ENCODE results near the gene LRCOL1.

Gene LRCOL1

DNA sequence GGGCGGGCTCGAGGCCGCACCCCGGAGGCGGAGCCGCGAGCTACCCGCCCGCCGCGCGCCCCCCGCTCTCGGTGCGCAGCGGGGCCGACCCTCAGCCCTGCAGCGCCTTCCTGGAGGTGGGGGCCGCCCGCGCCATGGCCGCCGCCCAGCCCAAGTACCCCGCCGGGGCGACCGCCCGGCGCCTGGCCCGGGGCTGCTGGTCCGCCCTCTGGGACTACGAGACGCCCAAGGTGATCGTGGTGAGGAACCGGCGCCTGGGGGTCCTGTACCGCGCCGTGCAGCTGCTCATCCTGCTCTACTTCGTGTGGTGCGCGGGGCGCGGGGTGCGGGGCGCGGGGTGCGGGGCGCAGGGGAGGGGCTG lies 8.3 kb upstream of the LRCOL1 start, which contains the start of gene P2RX2:
P2RX2 (plus strand) TSS at position 94 of the 361 bp plus-strand sequence; CDS start at position 135, 41 bp downstream.
- DNase-seq, result no peak

DNA sequence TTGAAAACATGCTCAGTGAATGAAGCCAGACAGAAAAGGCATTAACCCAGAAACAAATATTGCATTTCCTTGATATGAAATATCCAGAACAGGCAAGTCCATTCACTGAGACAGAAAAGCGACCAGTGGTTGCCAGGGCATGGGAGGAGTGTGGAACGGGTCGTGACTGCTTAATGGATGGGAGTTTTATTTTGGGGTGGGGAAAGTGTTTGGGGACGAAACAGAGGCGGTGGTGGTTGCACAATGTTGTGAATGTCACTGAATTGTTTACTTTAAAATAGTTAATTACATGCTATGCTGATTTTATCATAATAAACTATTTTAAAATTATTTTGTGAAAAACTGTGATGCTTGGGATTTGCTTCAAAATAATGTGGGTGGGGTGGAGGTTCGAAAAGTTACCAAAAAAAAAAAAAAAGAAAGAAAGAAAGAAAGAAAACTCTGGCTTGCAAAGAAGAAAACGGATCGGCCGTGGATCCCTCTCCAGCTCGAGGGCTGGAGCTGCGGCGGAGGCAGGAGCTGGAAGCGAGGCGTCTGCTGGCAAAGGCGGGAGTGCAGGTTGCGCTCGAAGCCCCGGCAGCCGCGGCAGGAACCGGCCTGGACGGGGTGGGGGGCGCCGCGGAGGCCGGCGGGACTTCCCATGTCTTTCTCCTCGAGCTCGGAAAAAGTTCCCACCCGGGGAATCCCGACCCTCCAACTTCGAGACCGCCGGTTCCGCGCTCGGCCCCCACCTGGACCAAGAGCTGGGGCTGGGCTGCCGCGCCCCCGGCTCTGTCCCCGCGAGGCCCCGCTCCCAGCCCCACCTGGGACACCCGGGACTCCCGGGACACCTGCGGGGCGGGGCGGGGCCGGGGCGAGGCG lies 7.7 kb upstream of the LRCOL1 start:
- no peak for DNase-seq

DNA sequence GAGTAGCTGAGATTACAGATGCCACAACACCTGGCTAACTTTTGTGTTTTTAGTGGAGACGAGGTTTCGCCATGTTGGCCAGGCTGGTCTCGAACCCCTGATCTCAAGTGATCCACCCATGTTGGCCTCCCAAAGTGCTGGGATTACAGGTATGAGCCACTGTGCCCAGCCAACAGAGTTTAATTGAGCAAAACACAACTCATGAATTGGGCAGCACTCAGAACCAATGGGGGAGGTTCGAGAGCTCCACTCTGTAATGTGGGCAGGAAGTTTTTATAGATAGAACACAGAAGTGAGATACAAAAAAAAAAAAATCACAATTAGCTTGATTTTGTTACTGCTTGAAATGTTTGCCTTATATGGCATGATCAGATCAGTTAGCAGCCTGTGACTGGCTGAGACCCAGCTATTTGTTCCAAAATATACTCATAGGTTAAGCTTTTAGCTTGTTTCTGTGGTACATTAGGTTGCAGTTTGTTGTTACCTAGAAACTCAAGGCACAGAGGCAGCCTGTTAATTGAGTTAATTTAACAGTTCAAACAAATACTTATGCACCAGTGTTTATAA lies 6.8 kb upstream of the LRCOL1 start:
- DNase-seq, result no peak

DNA sequence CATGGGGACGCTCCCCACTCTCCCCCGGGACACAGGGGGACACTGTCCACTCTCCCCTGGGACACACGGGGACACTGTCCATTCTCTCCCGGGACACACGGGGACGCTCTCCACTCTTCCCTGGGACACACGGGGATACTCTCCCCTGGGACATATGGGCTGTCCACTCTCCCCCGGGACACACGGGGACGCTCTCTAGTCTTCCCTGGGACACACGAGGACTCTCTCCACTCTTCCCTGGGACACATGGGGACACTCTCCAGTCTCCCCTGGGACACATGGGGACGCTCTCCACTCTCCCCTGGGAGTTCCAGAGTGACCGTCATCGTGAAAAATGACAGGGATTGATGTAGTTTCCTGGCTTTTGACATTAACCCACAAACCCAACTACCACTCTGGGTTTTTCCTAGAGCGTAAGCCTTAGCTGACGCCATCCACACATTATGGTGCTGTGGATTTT lies 5.2 kb upstream of the LRCOL1 start:
- no peak for DNase-seq

DNA sequence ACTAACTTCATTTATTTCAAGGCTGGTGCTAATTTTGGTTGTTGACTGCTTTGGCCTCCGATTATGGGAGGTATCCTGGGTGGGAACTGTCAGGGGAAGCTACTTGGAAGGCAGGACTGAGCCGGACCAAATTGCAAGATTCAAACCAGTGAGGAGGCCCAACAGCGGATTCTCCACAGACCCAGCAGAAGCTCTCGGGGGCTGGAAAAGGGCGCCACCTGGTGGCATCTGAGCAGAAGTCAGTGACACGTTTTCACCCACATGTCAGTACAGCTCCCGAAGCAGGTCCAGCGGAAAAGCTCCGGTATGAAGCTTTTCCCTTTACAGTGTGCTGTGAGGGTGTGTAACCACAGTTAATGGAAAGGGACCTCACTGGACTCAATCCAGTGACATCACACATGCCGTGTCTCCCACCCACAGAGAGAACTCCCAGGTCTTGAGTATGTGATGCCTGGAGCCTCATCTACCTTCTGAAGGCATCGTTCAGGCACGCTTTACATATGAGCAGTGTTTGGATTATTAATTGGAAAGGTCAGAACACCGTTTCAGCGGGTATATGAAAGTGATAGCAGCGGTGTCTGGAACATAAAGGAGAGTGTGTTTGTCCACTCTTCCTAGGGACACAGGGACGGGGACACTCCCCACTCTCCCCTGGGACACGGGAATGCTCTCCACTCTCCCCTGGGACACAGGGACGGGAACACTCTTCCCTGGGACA lies 4.6 kb upstream of the LRCOL1 start:
- peak; percentile 83 for DNase-seq

DNA sequence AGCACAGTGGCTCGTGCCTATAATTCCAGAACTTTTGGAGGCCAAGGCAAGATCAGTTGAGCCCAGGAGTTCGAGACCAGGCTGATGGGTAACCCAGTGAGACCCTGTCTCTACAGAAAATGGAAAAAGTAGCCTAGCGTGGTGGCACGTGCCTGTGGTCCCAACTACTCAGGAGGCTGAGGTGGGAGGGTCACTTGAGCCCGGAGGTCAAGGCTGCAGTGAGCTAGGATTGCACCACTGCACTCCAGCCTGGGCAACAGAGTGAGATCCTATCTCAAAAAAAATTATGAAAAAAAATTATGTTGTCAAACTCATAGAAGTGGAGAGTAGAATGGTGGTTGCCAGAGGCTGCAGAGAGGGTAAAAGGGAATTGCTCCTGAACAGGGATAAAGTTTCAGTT lies 3.6 kb upstream of the LRCOL1 start:
- no peak for DNase-seq

DNA sequence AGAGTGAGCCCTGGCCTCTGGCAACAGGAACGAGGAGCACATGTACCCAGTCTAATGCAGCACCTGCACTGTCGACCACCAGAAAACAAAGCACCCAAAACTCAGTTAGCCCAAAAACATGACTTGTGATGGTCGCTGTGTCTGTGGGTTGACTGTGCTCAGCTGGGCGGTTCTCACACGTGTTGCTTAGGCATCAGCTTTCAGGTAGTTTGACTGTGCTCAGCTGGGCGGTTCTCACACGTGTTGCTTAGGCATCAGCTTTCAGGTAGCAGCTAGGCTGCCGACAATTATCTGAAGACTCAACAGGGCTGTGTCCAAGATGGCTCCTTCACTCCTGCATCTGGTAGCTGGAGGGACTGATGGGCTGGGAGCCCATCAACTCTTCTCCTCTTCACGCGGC lies 1.2 kb upstream of the LRCOL1 start:
- DNase-seq, result no peak

DNA sequence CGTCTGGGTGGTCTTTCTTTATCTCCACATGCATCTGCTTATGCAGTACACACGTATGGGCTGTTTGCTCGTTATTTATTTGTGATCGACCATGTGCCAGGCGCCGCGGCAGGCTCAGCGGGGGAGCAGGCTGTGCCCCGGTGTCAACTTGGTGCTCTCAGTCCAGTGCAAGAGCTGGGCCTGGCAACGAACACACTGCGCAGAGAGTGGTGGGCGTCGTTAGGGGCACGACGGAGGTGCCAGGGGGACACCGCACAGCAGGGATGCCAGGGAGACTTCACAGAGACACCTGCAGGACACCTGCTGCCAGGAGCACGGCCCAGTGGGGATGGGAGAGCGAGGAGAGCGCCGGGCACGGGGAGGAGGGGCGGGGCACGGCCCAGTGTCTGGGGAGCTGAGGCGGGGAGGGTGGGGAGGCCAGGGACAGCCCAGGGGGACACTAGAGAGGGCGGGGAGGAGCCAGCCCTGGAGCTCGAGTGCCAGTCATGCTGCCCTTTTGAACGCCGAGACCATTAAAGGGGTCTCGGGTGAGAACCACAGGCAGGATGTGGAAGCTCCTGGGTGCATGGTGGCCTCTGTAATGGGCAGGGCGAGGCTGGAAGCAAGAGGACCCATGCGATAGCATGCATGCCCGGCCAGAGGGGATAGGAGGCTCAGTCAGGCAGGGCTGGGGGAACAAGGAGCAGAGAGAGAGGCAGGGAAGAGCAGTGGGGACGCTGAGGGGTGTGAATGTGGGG lies 652 bp upstream of the LRCOL1 start:
- DNase-seq, result no peak

DNA sequence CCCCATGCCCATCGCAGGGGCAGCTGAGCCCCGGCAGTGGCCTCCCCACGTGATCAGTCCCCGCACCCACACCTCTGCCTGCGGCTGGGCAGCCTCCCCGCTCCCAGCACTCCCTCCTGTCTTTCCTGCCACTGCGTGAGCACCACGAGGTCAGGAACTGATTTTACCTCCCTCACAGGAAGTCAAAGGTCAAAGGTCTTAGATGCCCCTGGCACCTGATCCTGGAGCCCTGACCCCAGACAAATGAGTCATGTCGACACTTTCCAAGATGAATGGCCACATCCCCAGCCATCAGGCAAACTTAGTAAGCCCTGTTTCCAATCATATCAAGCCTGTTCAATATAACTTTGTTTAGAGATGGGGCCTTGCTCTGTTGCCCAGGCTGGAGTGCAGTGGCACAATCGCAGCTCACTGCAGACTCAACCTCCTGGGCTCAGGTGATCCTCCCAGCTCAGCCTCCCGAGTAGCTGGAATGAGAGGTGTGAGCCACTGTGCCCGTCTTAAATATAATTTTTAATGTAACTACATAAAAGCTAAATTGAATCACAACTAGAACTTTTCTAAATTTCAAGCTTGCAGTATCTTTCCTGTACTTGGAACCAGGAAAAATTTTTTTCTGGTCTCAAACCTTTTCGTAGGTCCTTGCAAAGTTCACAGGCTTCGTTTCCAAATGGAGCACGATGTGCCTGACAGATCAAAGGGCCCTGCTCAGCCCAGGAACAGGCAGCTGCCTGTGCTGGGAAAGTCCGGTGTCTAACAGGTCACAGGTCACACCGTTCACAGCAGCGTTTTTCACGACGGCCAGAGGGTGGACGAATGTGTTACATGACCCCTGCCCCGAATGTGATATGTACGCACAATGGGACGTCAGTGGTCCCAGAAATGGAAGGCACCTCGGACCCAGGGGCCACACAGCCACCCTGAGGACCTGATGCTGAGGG lies 1.9 kb downstream of the LRCOL1 start:
- no peak for DNase-seq

DNA sequence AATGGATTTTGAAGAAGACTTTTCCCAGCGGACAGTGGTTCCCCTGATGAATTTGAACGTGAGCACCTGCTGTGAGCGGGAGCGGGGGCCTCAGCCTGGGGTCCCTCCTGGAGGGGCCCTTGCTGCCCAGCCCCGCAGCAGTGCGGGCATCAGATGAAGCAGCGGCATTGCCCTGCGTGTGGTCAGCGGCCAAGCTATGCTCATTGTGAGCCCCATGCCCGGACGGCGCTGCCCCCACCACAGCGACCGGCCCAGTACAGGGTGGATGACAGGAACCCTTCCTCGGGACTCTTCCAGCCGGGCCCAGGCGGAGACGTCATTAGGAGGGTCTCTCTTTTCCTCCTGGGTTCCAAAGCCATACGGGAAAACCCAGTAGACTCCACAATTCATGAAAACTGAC lies 3.5 kb downstream of the LRCOL1 start:
- DNase-seq, result no peak

DNA sequence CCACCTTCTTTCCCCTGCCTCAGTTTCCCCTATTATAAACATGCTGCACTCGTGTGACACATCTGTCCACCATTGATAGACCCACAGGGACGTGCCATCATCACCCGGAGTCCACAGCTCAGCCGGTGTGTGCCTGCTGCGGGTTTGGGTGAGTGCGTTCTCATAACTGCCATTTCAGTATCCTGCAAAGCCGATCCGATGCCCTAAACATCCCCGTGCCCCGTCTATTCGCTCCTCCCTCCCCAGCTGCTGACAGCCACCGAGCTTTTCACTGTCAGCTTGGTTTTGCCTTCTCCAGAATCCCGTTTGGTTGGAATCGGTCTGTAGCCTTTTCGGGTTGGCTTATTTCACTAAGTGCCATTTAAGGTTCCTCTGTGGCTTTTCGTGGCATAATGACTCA lies 3.9 kb downstream of the LRCOL1 start:
- DNase-seq, result no peak

DNA sequence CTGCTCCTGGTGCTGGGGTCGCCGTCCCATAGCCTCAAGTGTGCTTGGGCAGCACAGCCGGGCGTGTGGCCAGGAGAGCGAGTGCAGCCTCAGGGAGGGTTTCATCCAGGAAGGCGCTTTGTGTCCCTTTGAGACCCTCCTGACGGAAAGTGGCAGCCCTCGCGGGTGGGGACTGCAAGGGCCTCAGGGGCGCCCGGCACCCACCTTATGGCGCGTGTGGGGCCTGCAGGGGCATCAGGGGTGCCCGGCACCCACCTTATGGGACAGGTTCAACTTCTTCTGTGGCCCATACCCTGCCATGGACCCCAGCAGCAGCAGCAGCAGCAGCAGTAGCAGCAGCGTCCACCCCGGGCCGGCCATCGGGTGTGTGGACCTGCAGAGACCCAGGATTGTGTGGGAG lies 4.5 kb downstream of the LRCOL1 start:
- DNase-seq, result no peak

DNA sequence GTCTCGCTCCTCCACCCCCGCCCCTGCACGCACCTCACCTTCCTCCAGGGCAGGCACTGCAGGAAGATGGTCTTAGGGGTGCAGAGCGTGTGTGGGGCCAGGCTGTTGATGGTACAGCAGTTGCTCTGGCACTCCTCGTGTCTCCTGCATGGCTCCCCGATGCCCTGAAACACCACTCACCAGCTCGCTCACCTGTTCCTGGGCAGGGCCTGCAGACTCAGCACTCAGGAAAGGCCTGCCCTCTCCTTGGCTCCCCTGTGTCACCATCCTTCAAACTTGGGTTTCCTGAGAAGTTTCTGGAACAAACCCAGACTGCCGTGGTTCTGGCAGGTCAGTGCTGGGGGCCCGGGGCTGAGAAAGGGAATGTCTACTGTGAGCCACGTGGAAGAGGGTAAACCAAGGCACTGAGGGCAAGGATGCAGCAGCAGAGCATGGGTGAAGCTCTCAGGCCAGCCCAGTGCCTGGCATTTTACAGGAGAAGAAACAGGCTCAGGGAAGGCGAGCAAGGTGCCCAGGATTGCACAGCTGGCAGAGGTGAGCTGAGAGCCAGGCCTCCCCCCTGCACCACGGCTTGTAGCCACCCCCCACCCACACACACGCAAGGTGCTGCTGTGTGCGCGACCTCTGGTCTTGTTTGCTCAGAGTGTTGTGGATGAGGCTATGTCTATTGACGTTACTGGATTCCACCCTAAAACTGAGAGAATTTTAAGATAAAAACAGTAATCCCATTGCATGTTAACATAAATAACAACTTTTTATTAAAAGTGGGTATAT lies 5.5 kb downstream of the LRCOL1 start:
- no peak for DNase-seq

DNA sequence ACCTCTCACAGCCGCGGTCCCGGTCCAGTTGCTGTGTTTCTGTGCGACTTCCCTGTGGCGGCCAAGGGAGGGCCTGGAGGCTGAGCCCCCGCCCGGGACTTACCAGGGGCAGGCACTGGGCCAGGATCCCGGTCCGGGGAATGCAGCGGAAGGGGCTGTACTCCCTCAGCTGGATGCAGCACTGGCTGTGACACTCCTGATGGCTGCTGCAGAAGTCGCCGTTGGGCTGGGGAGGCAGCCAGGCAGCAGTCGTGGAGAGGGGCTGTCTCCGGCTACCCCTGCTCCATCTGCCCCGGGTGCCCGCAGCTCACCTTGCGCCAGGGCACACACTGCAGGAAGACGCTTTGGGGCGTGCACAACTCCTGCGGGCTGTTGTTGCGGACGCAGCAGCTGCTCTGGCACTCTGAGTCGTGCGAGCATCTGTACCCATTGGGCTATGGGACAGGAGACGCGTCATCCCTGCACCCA lies 6.2 kb downstream of the LRCOL1 start:
- no peak for DNase-seq

DNA sequence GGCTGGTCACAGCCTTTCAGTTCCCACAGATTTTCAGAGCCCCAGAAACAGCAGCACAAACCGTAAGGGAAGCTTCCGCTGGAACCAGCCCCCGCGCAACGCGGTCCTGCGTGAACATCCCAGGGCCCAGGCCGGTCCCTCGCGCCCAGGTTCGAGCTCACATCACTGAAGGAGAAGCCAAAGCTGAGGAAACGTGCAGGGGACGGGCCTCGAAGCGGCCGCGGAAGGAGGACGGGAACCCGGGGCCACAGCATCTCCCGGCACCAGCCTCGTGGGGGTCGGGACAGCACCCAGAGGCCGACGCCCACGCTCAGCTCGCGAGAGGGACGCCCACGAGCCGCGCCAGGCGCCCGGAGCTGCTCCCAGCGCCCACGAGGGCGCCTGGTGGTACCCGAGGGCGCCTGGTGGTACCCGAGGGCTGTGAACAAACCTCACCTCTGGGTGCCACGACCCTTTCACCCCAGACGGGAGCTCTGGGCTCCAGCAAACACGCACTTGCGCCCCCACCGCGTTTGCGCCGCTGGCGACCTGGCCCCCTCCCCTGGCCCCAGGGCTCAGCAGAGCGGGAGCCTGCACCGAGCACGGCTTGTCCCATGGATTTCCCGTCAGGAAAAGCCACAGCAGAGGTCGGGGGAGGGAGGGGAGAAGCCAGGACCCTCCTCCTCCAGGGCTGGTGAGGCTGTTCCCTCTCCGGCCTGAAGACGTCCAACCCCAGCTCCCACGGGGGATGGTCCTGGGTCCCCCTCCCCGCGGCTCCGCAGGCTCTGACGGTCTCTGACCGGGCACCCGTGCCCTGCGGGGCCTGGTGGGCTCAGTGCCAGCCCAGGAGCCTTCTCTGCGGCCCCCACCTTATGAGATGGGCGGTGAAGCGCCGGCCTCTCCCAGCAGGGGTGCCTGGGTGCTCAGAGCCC lies 6.9 kb downstream of the LRCOL1 start:
- DNase-seq, result no peak

DNA sequence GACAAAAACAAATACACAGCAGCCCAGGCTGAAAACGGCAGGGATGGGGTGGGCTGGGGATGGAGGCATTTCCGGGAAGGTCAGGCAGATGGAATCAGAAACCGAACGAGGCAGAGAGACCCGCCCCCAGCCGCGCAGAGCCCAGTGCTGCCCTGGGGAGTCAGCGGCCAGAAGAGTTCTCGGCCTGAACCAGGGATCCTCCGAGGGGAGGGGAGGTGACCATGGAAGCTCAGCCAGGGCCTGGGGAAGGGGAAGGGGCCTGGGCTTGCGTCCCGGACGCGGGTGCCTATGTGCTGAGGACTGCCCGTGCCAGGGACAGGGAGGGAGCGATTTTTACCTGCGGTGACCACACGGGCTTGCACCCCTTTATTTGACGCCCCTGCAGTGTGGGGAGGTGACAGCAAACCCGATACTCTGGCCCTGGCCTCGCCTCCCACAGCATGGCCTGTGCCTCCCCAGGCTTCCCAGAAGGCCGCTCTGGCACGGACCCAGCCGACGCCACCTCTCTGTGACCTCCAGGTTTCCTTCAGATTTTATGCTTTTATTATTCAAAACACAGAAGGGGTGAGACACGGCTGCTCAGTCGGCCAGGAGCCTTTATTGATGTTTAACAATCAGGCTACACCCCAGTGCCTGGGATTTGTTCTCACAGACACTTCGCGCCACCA lies 7.7 kb downstream of the LRCOL1 start:
- DNase-seq, result no peak

DNA sequence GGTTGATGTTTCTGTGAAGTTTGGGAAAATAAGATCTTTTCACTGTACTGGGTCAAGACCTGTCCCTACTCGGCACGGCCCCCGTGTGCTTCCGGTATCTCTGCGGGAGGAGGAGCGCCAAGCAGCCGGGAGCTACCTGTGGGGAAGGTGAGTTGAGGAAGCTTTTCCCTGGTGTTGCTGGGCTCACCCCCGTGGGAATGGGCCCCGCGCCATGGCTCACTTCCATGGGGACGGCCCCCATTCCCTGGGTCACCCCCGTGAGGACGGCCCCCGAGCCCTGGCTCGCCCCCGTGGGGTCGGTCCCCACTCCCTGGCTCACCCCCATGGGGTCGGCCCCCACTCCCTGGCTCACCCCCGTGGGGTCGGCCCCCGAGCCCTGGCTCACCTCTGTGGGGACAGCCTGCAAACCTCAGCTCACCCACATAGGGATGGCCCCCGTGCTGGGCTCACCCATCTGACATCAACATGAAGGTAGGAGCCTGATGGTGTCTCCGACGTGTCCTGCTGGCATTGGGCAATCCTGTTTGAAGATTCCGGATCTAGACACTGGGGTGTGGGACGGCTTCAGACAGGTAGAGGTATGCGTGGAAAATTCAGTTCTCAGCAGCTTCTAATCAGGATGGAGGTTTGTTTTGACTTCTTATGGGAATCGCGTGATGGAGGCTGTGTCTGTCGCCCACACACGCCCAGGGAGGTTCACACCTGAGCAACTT lies 9.1 kb downstream of the LRCOL1 start:
- DNase-seq, result no peak

Data from 8988T (cell line).